ENCODE results near the gene PDE6D. TPM values are rescaled to one million over a fixed set of nuclear protein-coding genes. Genes with fewer than 3 reads are reported as not detected.

PDE6D gene
- total and polyA plus RNA-seq, 2 of the 13 experiments (the other 11 are each of a cell fraction or from before 2014, with no cell fraction given): 14.1 to 23.2 TPM

DNA sequence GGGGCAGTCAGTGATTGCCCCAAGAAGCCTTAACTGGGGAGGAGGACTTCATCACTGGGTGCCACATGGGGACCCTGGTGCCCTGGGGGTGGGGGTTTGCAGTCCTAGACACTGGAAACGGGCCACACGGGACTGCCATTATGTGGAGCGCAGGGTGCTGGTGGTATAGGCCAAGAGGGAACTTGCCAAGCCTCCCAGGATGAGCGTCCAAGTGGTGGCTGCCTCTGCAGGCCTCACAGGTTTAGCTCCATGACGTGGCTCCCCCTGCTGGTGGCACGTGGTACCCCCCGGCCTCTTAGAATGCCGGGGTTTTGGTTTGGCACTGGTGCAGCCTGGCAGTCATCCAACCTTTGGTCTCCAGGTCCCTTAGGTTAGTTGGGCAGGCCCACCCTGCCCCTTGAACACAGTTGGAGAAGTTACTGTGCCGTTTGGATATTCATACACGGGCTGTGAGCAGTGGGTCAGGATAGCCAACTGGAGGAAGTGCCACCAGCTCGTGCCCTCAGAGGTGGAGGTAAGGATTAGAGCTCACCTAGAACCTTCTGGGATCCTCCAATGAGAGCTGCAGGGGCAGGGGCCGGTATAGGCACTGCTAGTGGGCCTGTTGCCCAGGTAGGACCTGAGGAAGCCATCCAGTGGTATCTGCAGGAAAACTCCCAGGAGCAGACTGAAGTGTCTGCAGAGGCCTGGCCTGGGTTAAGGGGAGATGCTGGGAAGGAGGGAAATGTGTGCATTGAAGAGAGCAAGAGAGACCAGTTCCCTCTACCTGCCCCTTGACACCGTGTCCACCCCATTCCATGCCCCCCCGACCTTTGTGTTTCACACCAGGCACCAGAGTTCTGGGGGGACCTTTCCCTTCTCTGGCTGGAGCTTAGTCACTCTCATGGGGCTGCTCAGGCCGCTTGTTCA lies 67.1 kb downstream of the PDE6D start (continued):
- TF ChIP-seq STAT5B (CRISPR knock-in tag; IDR thresholded peaks at IDR 0.05) (peak; percentile 64; the same call in 1 of the 2 replicates), MTA3 (CRISPR knock-in tag; IDR thresholded peaks at IDR 0.05) (no peak), ZFX (CRISPR knock-in tag; IDR thresholded peaks at IDR 0.05; ENCODE audit: low read depth) (peak; percentile 94), PPARG (CRISPR knock-in tag; conservative IDR thresholded peaks at IDR 0.05) (peak; percentile 40; the same call in 1 of the 2 replicates), MTA1 (CRISPR knock-in tag; IDR thresholded peaks at IDR 0.05; ENCODE audit: borderline replicate concordance) (no peak), MED13 (CRISPR knock-in tag; IDR thresholded peaks at IDR 0.05) (0 out of 2 replicates have a peak, but pooled peaks have one; percentile 35), PRMT3 (CRISPR knock-in tag; IDR thresholded peaks at IDR 0.05; ENCODE audit: borderline replicate concordance, low read depth) (0 out of 2 replicates have a peak, but pooled peaks have one; percentile 16), ZNF605 (CRISPR knock-in tag; IDR thresholded peaks at IDR 0.05) (peak; percentile 34; the same call in 1 of the 2 replicates), HOXA9 (CRISPR knock-in tag; IDR thresholded peaks at IDR 0.05; ENCODE audit: borderline replicate concordance) (no peak), ONECUT2 (CRISPR knock-in tag; IDR thresholded peaks at IDR 0.05) (no peak), ARNT (IDR thresholded peaks at IDR 0.05) (no peak), SMAD9 (CRISPR knock-in tag; IDR thresholded peaks at IDR 0.05) (no peak), MYNN (CRISPR knock-in tag; IDR thresholded peaks at IDR 0.05; ENCODE audit: low read depth) (0 out of 2 replicates have a peak, but pooled peaks have one; percentile 74), ZNF124 (CRISPR knock-in tag; IDR thresholded peaks at IDR 0.05) (peak; percentile 68; the same call in 1 of the 2 replicates), MYC (CRISPR knock-in tag; IDR thresholded peaks at IDR 0.05; ENCODE audit: borderline replicate concordance) (peak; percentile 92), ZNF256 (CRISPR knock-in tag; conservative IDR thresholded peaks at IDR 0.05) (peak; percentile 21; the same call in 1 of the 2 replicates), KAT7 (CRISPR knock-in tag; IDR thresholded peaks at IDR 0.05; ENCODE audit: borderline replicate concordance) (0 out of 2 replicates have a peak, but pooled peaks have one; percentile 38)
- TF ChIP-seq, protein P1, sequence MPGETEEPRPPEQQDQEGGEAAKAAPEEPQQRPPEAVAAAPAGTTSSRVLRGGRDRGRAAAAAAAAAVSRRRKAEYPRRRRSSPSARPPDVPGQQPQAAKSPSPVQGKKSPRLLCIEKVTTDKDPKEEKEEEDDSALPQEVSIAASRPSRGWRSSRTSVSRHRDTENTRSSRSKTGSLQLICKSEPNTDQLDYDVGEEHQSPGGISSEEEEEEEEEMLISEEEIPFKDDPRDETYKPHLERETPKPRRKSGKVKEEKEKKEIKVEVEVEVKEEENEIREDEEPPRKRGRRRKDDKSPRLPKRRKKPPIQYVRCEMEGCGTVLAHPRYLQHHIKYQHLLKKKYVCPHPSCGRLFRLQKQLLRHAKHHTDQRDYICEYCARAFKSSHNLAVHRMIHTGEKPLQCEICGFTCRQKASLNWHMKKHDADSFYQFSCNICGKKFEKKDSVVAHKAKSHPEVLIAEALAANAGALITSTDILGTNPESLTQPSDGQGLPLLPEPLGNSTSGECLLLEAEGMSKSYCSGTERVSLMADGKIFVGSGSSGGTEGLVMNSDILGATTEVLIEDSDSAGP (CRISPR knock-in tag; IDR thresholded peaks at IDR 0.05; ENCODE audit: borderline replicate concordance): peak; percentile 75; the same call in 1 of the 2 replicates
- TF ChIP-seq, protein P2, sequence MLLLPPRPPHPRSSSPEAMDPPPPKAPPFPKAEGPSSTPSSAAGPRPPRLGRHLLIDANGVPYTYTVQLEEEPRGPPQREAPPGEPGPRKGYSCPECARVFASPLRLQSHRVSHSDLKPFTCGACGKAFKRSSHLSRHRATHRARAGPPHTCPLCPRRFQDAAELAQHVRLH (CRISPR knock-in tag; IDR thresholded peaks at IDR 0.05; ENCODE audit: borderline replicate concordance, low read depth): peak; percentile 94; the same call in 1 of the 2 replicates
- TF ChIP-seq, protein P3, sequence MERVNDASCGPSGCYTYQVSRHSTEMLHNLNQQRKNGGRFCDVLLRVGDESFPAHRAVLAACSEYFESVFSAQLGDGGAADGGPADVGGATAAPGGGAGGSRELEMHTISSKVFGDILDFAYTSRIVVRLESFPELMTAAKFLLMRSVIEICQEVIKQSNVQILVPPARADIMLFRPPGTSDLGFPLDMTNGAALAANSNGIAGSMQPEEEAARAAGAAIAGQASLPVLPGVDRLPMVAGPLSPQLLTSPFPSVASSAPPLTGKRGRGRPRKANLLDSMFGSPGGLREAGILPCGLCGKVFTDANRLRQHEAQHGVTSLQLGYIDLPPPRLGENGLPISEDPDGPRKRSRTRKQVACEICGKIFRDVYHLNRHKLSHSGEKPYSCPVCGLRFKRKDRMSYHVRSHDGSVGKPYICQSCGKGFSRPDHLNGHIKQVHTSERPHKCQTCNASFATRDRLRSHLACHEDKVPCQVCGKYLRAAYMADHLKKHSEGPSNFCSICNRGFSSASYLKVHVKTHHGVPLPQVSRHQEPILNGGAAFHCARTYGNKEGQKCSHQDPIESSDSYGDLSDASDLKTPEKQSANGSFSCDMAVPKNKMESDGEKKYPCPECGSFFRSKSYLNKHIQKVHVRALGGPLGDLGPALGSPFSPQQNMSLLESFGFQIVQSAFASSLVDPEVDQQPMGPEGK (CRISPR knock-in tag; IDR thresholded peaks at IDR 0.05): peak; percentile 72; the same call in 1 of the 2 replicates
- TF ChIP-seq, protein P4, sequence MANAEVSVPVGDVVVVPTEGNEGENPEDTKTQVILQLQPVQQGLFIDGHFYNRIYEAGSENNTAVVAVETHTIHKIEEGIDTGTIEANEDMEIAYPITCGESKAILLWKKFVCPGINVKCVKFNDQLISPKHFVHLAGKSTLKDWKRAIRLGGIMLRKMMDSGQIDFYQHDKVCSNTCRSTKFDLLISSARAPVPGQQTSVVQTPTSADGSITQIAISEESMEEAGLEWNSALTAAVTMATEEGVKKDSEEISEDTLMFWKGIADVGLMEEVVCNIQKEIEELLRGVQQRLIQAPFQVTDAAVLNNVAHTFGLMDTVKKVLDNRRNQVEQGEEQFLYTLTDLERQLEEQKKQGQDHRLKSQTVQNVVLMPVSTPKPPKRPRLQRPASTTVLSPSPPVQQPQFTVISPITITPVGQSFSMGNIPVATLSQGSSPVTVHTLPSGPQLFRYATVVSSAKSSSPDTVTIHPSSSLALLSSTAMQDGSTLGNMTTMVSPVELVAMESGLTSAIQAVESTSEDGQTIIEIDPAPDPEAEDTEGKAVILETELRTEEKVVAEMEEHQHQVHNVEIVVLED (CRISPR knock-in tag; IDR thresholded peaks at IDR 0.05; ENCODE audit: borderline replicate concordance): peak; percentile 49; the same call in 1 of the 2 replicates
- TF ChIP-seq, protein P5, sequence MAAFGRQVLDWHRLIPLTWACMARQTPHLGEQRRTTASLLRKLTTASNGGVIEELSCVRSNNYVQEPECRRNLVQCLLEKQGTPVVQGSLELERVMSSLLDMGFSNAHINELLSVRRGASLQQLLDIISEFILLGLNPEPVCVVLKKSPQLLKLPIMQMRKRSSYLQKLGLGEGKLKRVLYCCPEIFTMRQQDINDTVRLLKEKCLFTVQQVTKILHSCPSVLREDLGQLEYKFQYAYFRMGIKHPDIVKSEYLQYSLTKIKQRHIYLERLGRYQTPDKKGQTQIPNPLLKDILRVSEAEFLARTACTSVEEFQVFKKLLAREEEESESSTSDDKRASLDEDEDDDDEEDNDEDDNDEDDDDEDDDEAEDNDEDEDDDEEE (CRISPR knock-in tag; IDR thresholded peaks at IDR 0.05): peak; percentile 72; the same call in 1 of the 2 replicates
